H1 (cell line): Measurements from ENCODE around the gene COX6A2. TPM values are rescaled to one million over a fixed set of nuclear protein-coding genes. Genes with fewer than 3 reads are reported as not detected.

Source experiments
- polyA plus RNA-seq, 7 experiments: library from polyadenylated mRNA; depleted of rRNA in 3 of 7; stranded (reverse) in 5 of 7; unstranded in 2 of 7; fragments of >200 nt in 5 of 7; fragments of 200-250 nt in 2 of 7; gene quantifications; 1 replicate in 5 of 7; 2 replicates in 1 of 7; 4 replicates in 1 of 7; pipeline versions ENCODE4 v1.2.1 to v1.2.3, GENCODE V29; 2011 to 2013; ENCODE audit warnings: missing spikeins in 2 of 7, mixed read lengths in 2 of 7
- total RNA-seq: library from RNA; stranded (reverse); fragmentation: NEBNext Ultra II Directional; extraction: Animal tissue kit (Norgen Biotek cat#: 25700); gene quantifications from 2 replicates; pipeline ENCODE4 v1.2.1, GENCODE V29; 2021
- TF ChIP-seq, protein P1 (sequence below), 3 experiments: IDR thresholded peaks; 1 replicate in 2 of 3; 2 replicates in 1 of 3; pipeline versions ENCODE4 v1.5.1 to v1.6.1; 2011; ENCODE audit warnings: low read length in 3 of 3, mild to moderate bottlenecking in 3 of 3, inconsistent platforms in 2 of 3, low read depth in 1 of 3, moderate library complexity in 1 of 3; ENCODE audit not compliant: insufficient read depth in 1 of 3; ENCODE audit errors: control extremely low read depth in 1 of 3

COX6A2 gene
- total and polyA plus RNA-seq, 2 of the 8 experiments (the other 6 are each of a cell fraction or from before 2014, with no cell fraction given) = 0.79 TPM; not detected in 1

DNA sequence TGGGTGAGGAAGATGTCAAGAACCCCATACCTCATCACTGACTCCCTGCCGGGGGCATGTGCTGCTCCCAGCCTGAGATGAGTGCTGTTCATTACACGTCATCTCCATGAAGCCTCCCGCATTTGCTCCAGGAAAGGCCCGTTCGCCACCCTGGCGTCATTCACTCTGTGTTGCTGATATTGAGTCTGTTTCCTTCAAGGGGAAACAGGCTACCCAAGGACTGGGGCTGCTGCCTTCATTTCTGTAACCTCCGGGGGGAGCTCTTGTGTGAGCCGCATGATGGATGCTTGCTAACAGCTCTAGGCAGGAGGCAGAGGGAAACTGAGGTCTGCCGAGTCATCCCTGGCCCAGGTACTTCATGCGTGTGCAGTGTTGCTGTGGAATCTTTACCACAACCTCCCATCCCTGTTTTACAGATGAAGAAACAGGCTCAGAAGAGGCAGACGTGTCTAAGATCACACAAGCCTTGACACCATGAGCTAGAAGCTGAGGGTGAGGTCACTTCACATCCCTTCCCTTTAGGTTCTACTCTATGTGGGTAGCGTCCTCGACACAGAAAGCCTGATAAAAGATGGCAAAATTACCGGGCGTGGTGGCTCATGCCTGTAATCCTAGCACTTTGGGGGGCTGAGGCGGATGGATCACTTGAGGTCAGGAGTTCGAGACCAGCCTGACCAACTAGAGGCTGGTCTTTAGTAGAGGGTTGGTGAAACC, 27.6 kb upstream of the COX6A2 start (continued):
- TF ChIP-seq, protein P1, sequence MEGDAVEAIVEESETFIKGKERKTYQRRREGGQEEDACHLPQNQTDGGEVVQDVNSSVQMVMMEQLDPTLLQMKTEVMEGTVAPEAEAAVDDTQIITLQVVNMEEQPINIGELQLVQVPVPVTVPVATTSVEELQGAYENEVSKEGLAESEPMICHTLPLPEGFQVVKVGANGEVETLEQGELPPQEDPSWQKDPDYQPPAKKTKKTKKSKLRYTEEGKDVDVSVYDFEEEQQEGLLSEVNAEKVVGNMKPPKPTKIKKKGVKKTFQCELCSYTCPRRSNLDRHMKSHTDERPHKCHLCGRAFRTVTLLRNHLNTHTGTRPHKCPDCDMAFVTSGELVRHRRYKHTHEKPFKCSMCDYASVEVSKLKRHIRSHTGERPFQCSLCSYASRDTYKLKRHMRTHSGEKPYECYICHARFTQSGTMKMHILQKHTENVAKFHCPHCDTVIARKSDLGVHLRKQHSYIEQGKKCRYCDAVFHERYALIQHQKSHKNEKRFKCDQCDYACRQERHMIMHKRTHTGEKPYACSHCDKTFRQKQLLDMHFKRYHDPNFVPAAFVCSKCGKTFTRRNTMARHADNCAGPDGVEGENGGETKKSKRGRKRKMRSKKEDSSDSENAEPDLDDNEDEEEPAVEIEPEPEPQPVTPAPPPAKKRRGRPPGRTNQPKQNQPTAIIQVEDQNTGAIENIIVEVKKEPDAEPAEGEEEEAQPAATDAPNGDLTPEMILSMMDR (IDR thresholded peaks at IDR 0.05; ENCODE audit: control extremely low read depth in 1 of 3, insufficient read depth in 1 of 3, low read depth in 1 of 3, low read length in 3 of 3) = peak; percentile 60 to 81 (median 65)
